Midbrain (tissue), 1 donor: Measurements from ENCODE around the gene SAG.

Experiments
- DNase-seq: peaks from one replicate; lab custom pipeline; 2025; lab: John Stamatoyannopoulos, UW

The SAG gene

DNA sequence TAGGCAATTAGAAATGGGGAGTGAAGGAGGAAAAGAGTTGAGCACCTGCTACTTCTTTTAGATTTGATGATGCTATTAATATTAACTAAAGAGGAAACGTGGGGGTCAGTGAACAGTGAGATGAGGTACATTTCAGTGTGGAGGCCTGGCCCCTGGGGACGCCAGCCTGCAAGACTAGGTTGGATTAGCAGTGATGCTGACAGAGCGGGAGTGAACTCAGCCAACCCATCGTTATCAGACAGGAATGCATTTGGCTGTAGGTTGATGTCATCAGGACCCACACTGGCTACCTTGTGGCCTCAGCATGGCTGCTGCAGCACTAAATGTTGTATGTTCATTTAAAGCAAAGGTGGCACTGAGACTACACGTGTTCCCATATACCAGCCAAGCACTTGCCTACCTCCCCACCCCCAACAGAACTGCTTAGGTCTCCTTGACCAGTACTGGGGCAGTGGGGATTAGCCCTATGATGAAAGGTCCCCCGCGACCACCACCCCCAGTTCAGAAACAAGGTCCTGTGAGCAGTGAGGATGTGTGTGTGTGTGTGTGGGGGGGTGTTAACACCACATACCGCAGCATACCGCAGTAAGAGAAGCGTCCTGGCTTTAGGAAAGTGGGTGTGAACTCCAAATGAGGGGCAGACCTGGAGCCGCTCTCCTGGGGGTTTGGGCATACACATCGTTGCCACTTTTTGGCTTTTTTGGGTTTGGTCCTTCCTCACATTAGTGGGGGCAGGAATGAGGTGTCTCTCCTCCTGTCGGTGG, 72.7 kb downstream of the SAG start:
- DNase-seq: no peak

DNA sequence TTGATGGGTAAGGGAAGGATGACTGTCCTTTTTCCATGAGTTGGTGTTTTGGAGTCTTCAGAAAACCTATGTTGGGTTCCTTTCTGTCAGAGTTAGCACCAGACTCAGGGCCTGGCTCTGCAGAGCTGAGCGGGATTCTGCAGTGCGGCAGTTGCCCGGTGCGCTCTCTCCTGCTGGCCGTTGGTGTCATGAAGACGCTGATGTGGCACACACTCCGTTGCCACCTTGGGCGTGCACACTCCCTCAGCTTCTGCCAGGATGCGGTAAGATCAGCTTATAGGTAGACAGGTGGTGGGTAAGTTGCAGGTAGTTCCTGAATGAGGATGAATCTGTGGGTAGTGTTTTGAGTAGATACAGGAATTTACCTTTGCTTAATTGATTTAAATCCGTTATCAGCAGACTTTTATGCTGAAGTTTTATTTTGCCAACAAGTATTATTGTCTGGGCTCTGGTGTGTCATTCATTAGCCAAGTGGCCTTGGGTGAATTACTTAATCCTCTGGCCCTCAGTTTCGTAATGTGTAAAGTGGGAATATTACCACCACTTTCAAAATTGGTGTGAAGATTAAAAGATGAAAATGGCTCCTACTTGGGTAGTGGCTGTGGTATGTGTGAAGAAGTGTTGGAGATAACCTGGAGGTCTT, 73.5 kb downstream of the SAG start:
- no peak for DNase-seq

DNA sequence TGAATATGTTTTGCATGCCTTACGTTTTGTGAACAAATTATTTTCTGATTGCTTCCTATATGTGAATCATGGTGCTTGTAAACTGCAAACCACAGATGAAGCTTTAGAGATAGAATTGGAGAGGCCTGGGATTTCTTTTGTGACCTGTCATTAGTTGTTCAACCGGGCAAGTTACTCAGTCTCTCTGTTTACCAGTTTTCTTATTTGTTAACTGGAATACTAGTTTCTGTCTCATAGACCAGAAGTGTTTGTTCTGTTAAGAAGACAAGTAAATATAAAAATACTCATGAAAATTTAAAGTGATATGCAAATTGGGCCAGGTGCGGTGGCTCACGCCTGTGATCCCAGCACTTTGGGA, 74.0 kb downstream of the SAG start:
- DNase-seq: no peak

DNA sequence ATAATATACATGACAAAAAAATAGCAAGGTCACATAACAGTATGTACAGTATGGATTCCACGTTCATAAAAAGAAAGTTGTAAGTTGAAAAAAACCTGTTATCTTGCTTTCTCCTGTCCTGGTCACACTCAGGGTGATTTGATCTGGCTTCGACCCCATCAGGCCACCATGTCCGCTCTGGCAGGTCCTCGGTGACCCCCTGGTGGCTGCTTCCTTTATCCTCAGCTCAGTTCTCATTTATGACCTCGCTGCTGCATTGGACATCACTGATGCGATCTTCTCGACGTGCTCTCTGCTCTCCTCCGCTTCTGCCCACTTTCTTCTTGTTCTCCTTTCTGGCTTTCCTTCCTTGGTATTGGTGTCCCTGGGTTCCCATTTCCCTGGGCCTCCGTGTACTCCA, 76.4 kb downstream of the SAG start:
- DNase-seq: no peak

DNA sequence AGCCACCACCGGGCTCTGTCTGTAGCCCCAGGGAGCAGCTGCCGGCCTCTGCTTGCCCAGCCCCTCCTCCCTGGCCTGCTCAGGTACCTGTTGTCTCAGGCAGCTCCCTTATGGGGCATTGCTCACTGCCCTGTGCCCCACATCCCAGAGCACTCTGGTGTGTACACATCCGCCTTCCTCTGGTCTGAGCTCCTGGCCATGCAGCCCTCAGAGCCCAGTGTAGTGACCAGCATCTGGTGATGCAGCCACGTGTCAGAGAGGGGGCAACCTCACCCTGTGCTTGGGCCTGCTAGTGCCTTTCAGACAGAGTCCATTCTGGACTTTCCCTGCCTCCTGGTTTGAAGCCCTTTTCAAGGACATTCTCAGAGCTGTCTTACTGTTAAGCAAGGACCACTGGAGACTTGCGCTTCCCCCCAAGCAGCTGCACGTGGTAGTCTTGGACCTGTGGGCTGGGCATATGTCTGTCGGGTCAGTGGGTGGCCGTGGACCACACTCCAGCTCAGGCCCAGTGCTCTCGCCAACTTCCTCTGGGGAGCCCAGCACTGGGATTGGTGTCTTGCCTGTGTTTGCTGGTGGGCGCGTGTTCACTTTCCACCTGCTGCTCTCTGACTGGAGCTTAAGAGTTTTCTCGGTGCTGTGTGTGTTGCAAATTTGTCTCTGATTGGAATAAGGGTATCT, 77.3 kb downstream of the SAG start:
- DNase-seq: no peak

DNA sequence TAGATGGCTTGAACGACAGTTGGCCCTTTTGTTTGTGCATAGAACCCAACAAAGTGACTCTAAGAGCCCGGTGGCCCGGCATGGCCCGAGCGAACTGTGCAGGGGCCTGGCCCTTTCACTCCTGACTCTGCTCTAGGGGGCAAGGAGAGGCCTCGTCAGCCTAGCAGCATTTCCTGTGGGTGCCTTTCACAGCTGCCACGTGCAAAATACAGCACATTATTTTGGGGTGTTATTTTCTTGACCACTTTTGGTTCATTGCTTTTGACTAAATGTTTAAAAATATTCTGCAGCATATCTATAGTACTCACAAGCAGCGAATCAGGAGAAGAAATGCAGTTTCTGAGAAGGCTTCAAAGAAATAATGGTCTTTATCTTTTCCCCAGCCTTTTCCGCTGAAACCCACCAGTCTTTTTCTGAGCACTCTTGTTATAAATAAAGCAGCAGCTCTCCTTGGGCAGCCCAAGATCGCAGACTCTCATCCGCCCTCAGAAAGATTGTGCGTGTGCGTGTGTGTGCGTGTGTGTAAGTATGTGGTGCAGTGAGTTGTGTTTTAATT, 78.0 kb downstream of the SAG start:
- DNase-seq: no peak

DNA sequence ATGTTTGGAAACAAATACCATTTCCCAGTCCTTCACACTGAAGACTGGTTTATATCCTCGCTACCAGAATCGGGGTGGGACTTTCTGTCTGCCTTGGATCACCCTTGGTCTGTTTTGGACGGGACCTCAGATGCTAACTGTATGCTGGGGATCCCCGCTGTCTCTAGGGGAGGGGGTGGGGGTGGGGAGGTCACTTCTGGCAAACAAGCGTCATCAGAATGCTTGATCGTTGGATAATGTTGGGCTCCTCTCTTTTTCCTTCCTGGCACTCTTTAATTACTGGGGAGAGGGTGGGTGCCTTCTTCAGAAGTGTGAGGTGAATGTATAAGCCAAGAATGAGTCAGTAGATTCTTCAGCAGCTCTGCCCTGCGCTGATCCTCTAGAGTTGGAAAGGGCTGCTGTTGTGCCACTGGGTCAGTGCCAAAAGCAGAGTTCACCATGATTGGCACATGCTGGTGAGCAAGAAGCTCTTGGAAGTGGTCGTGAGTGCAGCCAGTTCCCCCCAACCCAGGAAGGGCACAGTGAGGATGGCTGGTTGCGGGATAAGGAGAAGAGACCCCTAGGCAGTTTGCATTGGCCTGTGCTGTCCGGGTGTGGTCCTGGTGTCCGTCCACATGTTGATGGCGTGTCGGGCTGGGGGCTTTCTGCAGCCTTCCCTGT, 78.9 kb downstream of the SAG start:
- no peak for DNase-seq

DNA sequence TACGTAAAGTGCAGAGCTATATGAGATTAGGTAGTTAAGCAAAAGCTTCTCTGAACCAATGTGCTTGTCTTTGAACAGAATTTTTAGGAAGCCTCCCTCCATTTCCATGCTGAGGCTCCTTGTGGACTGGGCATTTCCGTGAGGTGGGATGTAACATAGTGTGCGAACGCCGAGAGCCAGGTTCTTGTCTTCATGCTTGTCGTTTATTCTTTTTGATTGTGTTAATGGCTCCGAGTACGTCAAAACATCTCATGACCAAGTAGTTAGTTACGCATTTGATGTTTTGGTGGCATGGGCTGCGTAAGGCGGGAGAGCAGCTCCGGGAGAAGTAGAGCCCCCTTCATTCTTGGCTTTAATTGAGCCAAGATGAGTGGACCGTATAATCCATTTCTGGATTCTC, 79.6 kb downstream of the SAG start:
- no peak for DNase-seq

DNA sequence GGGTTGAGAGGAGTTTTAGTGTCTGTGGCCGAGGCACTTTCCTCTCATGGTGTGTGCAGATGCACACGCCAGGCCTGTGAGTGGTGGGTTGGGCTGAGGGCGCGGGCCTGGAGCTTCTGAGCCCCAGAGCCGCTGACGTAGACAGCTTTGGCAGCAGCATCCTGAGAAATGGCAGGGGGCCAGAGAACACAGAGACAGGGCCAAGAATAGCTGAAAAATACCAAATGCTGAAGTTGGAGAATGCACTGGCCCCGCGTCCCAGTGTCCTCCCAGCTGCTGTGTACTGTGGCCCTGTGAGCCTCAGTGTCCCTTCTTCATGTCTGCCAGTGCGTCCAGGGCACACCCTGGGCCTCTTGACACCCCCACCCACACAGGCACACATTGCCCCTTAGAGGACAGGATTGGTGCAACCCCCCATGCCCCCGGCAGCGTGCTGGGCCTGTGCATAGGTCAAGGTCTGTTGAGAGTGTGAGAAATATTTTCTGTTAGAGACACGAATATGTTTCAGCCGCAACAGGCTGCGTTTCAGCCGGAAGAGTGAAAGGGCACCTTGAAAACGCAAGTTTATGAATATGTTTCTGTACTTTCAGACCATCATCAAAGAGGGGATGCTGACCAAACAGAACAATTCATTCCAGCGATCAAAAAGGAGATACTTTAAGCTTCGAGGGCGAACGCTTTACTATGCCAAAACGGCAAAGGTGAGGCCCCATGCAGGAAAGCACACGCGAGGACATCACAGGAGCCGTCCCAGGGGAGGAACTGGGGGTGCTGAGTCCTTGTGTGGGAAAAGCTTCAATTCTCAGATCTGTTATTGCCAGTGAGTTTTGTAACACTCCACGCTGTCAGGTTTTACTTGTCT, 80.3 kb downstream of the SAG start:
- DNase-seq: peak; percentile 88

DNA sequence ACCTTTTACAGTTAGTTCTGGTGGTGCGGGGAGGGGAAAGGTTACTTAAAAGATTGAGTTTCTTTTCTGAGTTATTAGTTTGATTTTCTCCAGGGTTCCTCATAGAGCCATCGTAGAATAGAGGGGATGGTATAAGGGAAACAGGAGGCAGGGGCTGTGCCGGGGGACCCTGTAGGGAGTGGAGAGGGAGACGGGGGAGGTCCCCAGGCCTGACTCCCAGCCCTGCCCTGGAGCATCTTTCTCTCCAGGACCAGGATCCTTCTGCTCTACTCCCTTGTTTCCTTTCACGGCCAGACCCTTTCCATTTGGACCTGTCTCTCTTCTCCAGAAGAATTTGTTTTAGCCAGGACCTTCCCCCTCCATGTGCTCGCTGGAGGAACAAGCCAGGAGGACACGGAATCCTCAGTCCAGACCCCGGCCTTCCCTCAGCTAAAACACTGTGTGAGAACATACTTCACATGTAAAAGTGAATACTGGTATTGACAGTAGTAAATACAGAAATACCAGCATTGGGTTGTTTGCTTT, 82.0 kb downstream of the SAG start:
- DNase-seq: no peak

DNA sequence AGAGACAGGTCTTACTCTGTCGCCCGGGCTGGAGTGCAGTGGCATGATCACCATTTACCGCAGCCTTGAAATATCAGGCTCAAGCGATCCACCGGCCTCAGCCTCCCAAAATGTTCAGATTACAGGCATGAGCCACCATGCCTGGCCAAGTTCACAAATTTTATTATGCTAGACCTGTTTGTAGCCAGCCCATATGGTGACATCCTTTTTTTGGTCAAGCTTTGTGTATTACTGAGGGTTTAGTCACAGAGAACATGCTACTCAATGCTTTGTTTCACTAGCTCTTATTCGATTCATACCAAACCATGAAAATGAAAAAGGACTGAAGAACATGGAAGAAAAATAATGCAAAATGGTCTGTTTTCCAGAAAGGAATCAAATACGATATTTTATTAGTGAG, 88.1 kb downstream of the SAG start:
- DNase-seq: no peak
